BE2C (cell line): ENCODE measurements around the gene FARP1.
A peak's percentile ranks its signal among the peaks of the same experiment; 100 is the strongest.

Experiments used
- DNase-seq: peaks from one replicate; pipeline ENCODE4 v3.0.0-alpha.2; 2020
- H3K27me3 ChIP-seq: fragments of 250-450 bp; sonication (Bioruptor Pico); 2 replicates; pipeline ENCODE4 v1.5.1; 2020; ENCODE audit warnings: mild to moderate bottlenecking
- H3K36me3 ChIP-seq: fragments of 250-450 bp; sonication (Bioruptor Pico); 2 replicates; pipeline ENCODE4 v1.5.1; 2020; ENCODE audit warnings: mild to moderate bottlenecking
- H3K4me1 ChIP-seq: fragments of 250-450 bp; sonication (Bioruptor Pico); 2 replicates; pipeline ENCODE4 v1.5.1; 2020
- H3K4me3 ChIP-seq: 2 replicates; pipeline ENCODE4 v1.5.1; 2011; ENCODE audit warnings: low read depth, low read length
- H3K9me3 ChIP-seq: fragments of 250-450 bp; sonication (Bioruptor Pico); 2 replicates; pipeline ENCODE4 v1.5.1; 2020
- CTCF ChIP-seq: IDR thresholded peaks from 2 replicates; pipeline ENCODE4 v1.5.1; 2012; ENCODE audit warnings: mild to moderate bottlenecking, low read depth, low read length

The FARP1 gene

DNA sequence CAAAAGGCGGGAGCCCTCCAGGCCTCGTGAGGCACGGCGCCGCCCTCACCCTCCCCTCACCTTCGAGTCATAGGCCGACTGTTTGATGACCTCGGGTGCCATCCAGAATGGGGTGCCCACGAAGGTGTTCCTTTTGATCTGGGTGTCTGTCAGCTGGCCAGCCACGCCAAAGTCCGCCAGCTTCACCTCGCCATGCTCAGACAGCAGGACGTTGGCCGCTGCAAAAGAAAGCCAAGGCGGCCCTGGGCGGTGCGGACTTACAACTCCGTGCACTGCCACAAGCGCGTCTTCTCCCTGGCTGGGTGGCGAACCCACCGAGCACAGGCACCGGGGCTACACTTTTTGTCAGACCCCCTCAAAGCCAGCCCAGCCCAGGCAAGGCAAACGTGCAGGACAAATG lies 331.9 kb downstream of the FARP1 start:
- H3K4me1 ChIP-seq, result peaks cover 20% of the 10 kb centered on the region
- H3K27me3 ChIP-seq, result no peaks in the 10 kb centered on the region
- H3K4me3 ChIP-seq, result no peak overlapping the region
- no peak for DNase-seq
- H3K36me3 ChIP-seq, result peaks cover 31% of the 10 kb centered on the region
- H3K9me3 ChIP-seq, result no peaks in the 10 kb centered on the region
- TF ChIP-seq CTCF, result no peak

- Histone ChIP-seq H3K9me3 (no peaks in the 10 kb centered on the region), H3K4me3 (no peak overlapping the region), H3K4me1 (peaks cover 25% of the 10 kb centered on the region), H3K27me3 (no peaks in the 10 kb centered on the region), H3K36me3 (peaks cover 31% of the 10 kb centered on the region)
- no peak for DNase-seq
- TF ChIP-seq CTCF, result no peak
These were observed 332.6 kb downstream of the FARP1 start for GRCh38 chr13:98475522-98475921.

DNA sequence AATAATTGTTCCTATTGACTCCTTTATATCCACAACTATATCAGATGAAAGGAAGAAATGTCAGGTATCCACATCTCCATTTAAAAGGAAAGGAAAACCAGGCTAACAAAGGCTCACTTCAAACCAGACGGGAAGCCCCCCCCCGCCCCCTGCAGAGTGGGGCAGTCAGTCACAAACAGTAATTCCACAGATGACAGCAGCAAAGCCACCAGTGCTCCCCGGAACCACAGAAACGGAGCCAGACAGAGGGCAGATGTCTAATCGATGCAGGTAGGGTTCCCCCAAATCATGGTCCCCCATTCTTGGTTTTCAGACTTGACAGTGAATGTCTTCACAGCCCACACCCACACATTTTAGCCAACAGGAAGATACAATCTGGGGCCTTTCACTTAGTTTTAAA lies 333.2 kb downstream of the FARP1 start:
- Histone ChIP-seq H3K4me3 (no peak overlapping the region), H3K36me3 (peaks cover 26% of the 10 kb centered on the region), H3K4me1 (peaks cover 31% of the 10 kb centered on the region), H3K9me3 (no peaks in the 10 kb centered on the region), H3K27me3 (no peaks in the 10 kb centered on the region)
- no peak for DNase-seq
- no peak for TF ChIP-seq CTCF

GRCh38 chr13:98476538-98476966 lies 333.7 kb downstream of the FARP1 start:
- peaks cover 36% of the 10 kb centered on the region for H3K4me1 ChIP-seq
- TF ChIP-seq CTCF, result no peak
- no peaks in the 10 kb centered on the region for H3K27me3 ChIP-seq
- H3K4me3 ChIP-seq, result no peak overlapping the region
- H3K36me3 ChIP-seq, result peaks cover 24% of the 10 kb centered on the region
- DNase-seq, result no peak
- H3K9me3 ChIP-seq, result no peaks in the 10 kb centered on the region

DNA sequence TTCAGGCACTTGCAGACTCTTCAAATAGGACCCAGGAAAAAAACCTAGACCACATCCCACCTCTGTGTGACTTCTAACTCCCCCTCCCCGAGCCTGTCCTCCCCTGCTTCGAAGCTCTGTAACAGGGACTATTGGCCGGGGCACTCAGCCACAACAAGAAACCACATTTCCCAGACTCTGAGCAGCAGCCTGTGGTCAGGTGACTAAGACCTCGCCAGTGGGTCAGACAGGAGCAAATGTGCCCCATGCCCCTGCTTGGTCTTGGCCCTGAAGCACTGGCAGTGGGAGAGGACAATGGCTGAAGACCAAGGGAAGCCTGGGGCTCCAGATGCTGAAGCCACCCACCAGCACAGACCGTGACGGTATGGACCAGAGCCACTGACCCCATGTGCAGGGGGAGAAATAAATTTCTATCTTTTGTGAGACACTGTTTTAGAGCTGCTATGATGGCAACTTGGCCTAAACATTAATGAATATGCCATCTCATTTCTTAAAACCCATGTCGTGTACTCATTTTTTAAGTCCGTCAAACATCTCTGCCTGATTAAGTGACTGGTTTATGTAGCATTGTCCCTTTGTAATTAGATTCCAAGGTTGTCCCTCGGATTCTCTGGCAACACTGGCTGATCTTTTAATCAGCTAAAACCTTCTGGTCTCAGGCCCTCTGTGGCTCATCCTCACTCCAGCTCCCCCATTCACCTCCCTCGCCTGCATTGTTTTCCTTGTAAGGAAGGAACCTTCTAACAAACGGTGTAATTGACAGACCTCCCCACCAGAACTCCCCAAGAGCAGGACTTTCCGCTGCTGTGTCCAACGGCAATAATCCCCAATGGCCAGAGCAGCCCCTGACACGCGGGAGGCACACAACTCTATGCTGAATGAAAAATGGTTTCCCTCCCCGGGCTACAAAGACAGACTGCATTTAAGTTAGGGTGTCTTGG lies 335.6 kb downstream of the FARP1 start:
- Histone ChIP-seq H3K4me1 (peaks cover 38% of the 10 kb centered on the region), H3K27me3 (no peaks in the 10 kb centered on the region), H3K36me3 (peaks cover 10% of the 10 kb centered on the region), H3K9me3 (no peaks in the 10 kb centered on the region), H3K4me3 (0 out of 2 replicates have a peak overlapping the region, but pooled peaks have one; percentile 8)
- peak; percentile 62 for DNase-seq
- TF ChIP-seq CTCF, result 0 out of 2 replicates have a peak, but pooled peaks have one; percentile 8

DNA sequence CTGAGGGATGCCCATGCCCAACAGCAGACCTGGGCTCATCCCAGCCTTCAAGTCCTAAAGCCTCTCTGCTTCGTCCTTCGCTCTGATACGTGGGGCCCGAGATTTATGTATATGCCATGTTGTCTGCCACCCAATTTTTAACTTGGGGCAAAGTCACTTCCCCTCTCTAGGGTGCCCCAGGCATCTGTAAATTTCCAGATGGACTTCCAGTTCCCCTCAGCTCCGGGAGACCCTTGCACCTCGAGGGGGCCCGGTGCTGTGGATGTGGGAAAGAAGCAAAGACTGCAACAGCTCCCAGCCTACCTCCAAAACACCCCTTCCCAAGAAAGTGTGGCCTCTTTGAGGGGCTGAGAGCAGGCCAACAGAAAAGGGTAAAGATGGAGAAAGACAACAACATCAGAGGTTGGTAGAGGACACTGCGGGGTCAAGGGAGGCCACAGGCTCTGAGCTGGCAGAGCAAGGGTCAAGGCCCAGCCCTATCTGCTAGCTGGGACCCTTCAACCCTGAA lies 336.7 kb downstream of the FARP1 start:
- Histone ChIP-seq H3K4me3 (no peak overlapping the region), H3K36me3 (peaks cover 5% of the 10 kb centered on the region; the same call in 1 of the 2 replicates), H3K27me3 (no peaks in the 10 kb centered on the region), H3K4me1 (peaks cover 42% of the 10 kb centered on the region), H3K9me3 (no peaks in the 10 kb centered on the region)
- no peak for DNase-seq
- TF ChIP-seq CTCF, result no peak
